Measurements from ENCODE around the gene NR1D2.

DNA sequence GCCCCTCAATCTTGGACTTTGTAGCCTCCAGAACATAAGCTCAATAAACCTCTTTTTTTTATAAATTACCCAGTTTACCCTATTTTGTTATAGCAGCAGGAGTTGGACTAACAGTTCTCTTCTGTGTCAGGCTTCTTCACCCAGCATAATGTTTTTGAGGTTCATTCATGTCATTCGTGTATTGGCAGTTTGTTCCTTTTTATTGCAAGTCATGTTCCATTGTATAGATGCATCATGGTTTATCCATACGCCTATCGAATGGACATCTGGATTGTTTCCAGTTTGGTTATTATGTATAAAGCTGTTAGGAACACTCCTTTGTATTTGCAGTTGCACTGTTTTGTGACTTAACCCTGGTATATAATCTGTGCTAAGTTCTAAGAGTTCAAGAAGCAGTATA is 39.8 kb downstream of the NR1D2 start:
- TF ChIP-seq, protein P1, sequence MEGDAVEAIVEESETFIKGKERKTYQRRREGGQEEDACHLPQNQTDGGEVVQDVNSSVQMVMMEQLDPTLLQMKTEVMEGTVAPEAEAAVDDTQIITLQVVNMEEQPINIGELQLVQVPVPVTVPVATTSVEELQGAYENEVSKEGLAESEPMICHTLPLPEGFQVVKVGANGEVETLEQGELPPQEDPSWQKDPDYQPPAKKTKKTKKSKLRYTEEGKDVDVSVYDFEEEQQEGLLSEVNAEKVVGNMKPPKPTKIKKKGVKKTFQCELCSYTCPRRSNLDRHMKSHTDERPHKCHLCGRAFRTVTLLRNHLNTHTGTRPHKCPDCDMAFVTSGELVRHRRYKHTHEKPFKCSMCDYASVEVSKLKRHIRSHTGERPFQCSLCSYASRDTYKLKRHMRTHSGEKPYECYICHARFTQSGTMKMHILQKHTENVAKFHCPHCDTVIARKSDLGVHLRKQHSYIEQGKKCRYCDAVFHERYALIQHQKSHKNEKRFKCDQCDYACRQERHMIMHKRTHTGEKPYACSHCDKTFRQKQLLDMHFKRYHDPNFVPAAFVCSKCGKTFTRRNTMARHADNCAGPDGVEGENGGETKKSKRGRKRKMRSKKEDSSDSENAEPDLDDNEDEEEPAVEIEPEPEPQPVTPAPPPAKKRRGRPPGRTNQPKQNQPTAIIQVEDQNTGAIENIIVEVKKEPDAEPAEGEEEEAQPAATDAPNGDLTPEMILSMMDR (IDR thresholded peaks at IDR 0.05), result no peak
- TF ChIP-seq POLR2A (IDR thresholded peaks at IDR 0.05), result no peak

Data from Peyer's patch (tissue), 4 donors.